H1 (cell line): ENCODE results near the gene PHKA1. TPM values are rescaled to one million over a fixed set of nuclear protein-coding genes. Genes with fewer than 3 reads are reported as not detected.

Experiments used
- CTCF ChIP-seq, 3 experiments: IDR thresholded peaks; 1 replicate in 2 of 3; 2 replicates in 1 of 3; pipeline versions ENCODE4 v1.5.1 to v1.6.1; 2011; ENCODE audit warnings: low read length in 3 of 3, mild to moderate bottlenecking in 3 of 3, inconsistent platforms in 2 of 3, low read depth in 1 of 3, moderate library complexity in 1 of 3; ENCODE audit not compliant: insufficient read depth in 1 of 3; ENCODE audit errors: control extremely low read depth in 1 of 3
- JUN ChIP-seq: IDR thresholded peaks from 2 replicates; pipeline ENCODE4 v1.6.1; 2011; ENCODE audit warnings: low read depth, mild to moderate bottlenecking, improper control_type of control experiment, low read length
- SAP30 ChIP-seq: fragments of 300-600 bp; sonication (generic); IDR thresholded peaks from 2 replicates; pipeline ENCODE4 v1.7.1; 2012; ENCODE audit warnings: low read length, moderate library complexity, mild to moderate bottlenecking, inconsistent platforms; ENCODE audit not compliant: insufficient read depth, insufficient replicate concordance
- SP1 ChIP-seq: IDR thresholded peaks from 2 replicates; pipeline ENCODE4 v1.6.1; 2011; ENCODE audit warnings: low read depth, low read length
- polyA plus RNA-seq, 7 experiments: library from polyadenylated mRNA; depleted of rRNA in 3 of 7; stranded (reverse) in 5 of 7; unstranded in 2 of 7; fragments of >200 nt in 5 of 7; fragments of 200-250 nt in 2 of 7; gene quantifications; 1 replicate in 5 of 7; 2 replicates in 1 of 7; 4 replicates in 1 of 7; pipeline versions ENCODE4 v1.2.1 to v1.2.3, GENCODE V29; 2011 to 2013; ENCODE audit warnings: missing spikeins in 2 of 7, mixed read lengths in 2 of 7
- total RNA-seq: library from RNA; stranded (reverse); fragmentation: NEBNext Ultra II Directional; extraction: Animal tissue kit (Norgen Biotek cat#: 25700); gene quantifications from 2 replicates; pipeline ENCODE4 v1.2.1, GENCODE V29; 2021
- TF ChIP-seq, protein P1 (sequence below): IDR thresholded peaks from 2 replicates; pipeline ENCODE4 v1.6.1; 2011; ENCODE audit warnings: low read depth, mild to moderate bottlenecking, low read length; ENCODE audit not compliant: insufficient read depth

PHKA1 gene
- total and polyA plus RNA-seq, 2 of the 8 experiments (the other 6 are each of a cell fraction or from before 2014, with no cell fraction given): 4.2 to 7.2 TPM

DNA sequence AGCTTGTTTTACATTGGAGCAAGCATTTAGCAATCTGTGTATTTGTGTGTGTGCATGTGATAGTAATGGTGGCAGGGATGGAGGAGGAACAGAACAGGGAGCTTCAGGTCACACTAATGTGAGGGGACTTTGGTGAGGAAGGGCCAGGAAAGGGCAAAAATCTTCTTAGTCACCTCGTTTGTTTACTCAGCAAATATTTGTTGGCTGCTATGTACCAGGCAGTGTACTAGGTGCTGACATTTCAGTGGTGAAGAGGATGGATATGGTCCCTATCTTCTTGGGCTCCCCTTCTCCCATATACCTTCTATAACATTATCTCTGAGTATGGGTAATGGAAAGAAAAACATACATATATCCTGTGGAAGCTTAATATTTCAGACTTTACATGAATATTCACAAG lies 92.9 kb downstream of the PHKA1 start (continued):
- TF ChIP-seq SAP30 (no peak), JUN (no peak), SP1 (no peak), CTCF (IDR thresholded peaks at IDR 0.05; ENCODE audit: control extremely low read depth in 1 of 3, insufficient read depth in 1 of 3, low read depth in 1 of 3, low read length in 3 of 3) (no peak)
- TF ChIP-seq, protein P1, sequence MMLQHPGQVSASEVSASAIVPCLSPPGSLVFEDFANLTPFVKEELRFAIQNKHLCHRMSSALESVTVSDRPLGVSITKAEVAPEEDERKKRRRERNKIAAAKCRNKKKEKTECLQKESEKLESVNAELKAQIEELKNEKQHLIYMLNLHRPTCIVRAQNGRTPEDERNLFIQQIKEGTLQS: no peak
